Suprapubic skin (tissue), 4 donors: ENCODE measurements around the gene RFFL. TPM values are rescaled to one million over a fixed set of nuclear protein-coding genes. Genes with fewer than 3 reads are reported as not detected.

Experiments
- DNase-seq, 2 donors: peaks; one replicate each; pipeline ENCODE4 v3.0.0-alpha.2; 2019; ENCODE audit warnings: low spot score in 2 of 2
- H3K27ac ChIP-seq: fragments of 200-600 bp; sonication (generic); one replicate; pipeline ENCODE4 v1.5.1; 2019
- H3K27me3 ChIP-seq: fragments of 200-600 bp; sonication (generic); one replicate; pipeline ENCODE4 v1.5.1; 2019
- H3K36me3 ChIP-seq: fragments of 200-600 bp; sonication (generic); one replicate; pipeline ENCODE4 v1.5.1; 2019
- H3K4me1 ChIP-seq: fragments of 200-600 bp; sonication (generic); one replicate; pipeline ENCODE4 v1.5.1; 2019
- H3K4me3 ChIP-seq: fragments of 200-600 bp; sonication (generic); one replicate; pipeline ENCODE4 v1.5.1; 2019; ENCODE audit warnings: mild to moderate bottlenecking
- H3K9me3 ChIP-seq: fragments of 200-600 bp; sonication (generic); one replicate; pipeline ENCODE4 v1.5.1; 2019
- EP300 ChIP-seq: sonication (generic); formaldehyde crosslinking; IDR thresholded peaks from one replicate; pipeline ENCODE4 v1.6.1; 2017; ENCODE audit warnings: antibody characterized with exemption
- POLR2A ChIP-seq, 2 donors: fragments of 450-650 bp; IDR thresholded peaks; one replicate each; pipeline ENCODE4 v1.6.1; 2017; ENCODE audit warnings: antibody characterized with exemption in 2 of 2, mild to moderate bottlenecking in 2 of 2, moderate library complexity in 2 of 2
- POLR2AphosphoS5 ChIP-seq, 3 donors: sonication (generic); formaldehyde crosslinking; IDR thresholded peaks; one replicate each; pipeline ENCODE4 v1.6.1; 2017; ENCODE audit warnings: antibody characterized with exemption in 3 of 3
- WGBS: methylation state at CpG from one replicate; pipeline ENCODE4 v1.1.5; 2018; 5-methylcytosine and 5-hydroxymethylcytosine counted together
- total RNA-seq, 4 donors: library from RNA; depleted of rRNA; stranded (reverse); fragments of >200 nt; gene quantifications; one replicate each; pipeline ENCODE4 v1.1.0, GENCODE V29; 2016
- TF ChIP-seq, protein P1 (sequence below), 2 donors: fragments of 200-600 bp in 1 of 2; fragments of 450-650 bp in 1 of 2; sonication (generic) in 1 of 2; IDR thresholded peaks; one replicate each; pipeline ENCODE4 v1.5.1; 2016 to 2019; ENCODE audit warnings: antibody characterized with exemption in 2 of 2, mild to moderate bottlenecking in 1 of 2, moderate library complexity in 1 of 2

The RFFL gene
- total RNA-seq, 4 donors from 2014 or later: 12.8 to 24.0 (median 16.6) TPM

DNA sequence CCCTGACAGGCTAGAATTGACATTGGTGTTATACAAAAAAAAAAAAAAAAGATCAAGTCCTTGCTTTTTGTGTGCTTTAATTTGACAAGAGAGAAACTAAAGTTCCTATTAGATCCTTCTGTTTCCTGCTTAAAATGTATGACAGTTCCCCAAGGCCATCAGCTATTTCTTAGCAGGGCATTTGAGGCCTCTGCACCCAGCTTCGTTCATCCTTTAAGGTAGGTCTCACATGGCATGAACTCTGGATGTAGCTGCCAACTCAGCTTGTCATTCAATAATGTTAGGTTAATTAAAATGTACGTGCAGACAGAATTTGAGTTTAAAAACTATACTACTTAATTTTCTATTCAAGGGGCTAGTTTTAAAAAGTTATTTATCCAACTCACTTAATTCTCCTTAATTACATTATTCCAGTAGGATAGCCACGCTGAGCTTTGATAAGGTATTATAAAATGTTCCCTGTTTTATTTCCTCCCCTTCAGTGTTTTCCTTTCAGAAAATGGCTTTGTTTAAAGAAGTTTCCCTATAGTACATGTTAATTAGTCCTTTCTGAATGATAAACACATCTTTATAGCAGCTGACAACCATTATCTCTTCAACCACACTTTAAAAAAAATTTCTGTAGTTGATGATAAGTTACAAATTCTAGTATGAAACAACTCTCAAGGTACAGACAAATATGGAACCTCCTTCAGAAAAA, 1.2 kb upstream of the RFFL start:
- H3K4me3 ChIP-seq: no peak overlapping the region
- no peaks in the 10 kb centered on the region for H3K9me3 ChIP-seq
- H3K4me1 ChIP-seq: peaks cover 18% of the 10 kb centered on the region
- TF ChIP-seq, protein P1, sequence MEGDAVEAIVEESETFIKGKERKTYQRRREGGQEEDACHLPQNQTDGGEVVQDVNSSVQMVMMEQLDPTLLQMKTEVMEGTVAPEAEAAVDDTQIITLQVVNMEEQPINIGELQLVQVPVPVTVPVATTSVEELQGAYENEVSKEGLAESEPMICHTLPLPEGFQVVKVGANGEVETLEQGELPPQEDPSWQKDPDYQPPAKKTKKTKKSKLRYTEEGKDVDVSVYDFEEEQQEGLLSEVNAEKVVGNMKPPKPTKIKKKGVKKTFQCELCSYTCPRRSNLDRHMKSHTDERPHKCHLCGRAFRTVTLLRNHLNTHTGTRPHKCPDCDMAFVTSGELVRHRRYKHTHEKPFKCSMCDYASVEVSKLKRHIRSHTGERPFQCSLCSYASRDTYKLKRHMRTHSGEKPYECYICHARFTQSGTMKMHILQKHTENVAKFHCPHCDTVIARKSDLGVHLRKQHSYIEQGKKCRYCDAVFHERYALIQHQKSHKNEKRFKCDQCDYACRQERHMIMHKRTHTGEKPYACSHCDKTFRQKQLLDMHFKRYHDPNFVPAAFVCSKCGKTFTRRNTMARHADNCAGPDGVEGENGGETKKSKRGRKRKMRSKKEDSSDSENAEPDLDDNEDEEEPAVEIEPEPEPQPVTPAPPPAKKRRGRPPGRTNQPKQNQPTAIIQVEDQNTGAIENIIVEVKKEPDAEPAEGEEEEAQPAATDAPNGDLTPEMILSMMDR (IDR thresholded peaks at IDR 0.05): no peak
- TF ChIP-seq POLR2A (IDR thresholded peaks at IDR 0.05): no peak
- no peaks in the 10 kb centered on the region for H3K27me3 ChIP-seq
- H3K27ac ChIP-seq: peak overlapping the region; percentile 90
- DNase-seq: no peak
- WGBS: 64% methylated on average over 3 of the region's 3 CpGs
- no peaks in the 10 kb centered on the region for H3K36me3 ChIP-seq

DNA sequence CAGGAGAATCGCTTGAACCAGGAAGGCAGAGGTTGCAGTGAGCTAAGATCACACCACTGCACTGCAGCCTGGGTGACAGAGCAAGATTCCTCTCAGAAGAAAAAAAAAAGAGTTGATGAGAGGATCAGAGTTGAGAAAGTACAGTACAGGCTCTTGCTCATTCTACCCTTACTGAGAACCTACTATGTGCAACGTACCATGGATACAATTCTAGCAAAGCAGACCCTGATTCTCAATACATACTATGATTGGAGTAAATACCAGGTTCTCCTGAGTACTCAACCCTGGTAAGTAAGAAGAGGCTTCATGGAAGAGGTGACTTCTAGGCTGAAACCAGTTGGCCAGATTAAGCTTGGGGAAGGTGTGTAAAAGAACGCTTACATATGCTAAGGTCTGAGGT, 1.2 kb downstream of the RFFL start:
- peaks cover 24% of the 10 kb centered on the region for H3K4me1 ChIP-seq
- H3K4me3 ChIP-seq: no peak overlapping the region
- H3K27me3 ChIP-seq: no peaks in the 10 kb centered on the region
- H3K36me3 ChIP-seq: no peaks in the 10 kb centered on the region
- TF ChIP-seq, protein P1 (IDR thresholded peaks at IDR 0.05): no peak
- TF ChIP-seq POLR2A (IDR thresholded peaks at IDR 0.05): no peak
- no peak for TF ChIP-seq POLR2AphosphoS5 (IDR thresholded peaks at IDR 0.05)
- no peak overlapping the region for H3K27ac ChIP-seq
- no peak for DNase-seq
- 96% methylated on average over 3 of the region's 3 CpGs for WGBS
- no peaks in the 10 kb centered on the region for H3K9me3 ChIP-seq

DNA sequence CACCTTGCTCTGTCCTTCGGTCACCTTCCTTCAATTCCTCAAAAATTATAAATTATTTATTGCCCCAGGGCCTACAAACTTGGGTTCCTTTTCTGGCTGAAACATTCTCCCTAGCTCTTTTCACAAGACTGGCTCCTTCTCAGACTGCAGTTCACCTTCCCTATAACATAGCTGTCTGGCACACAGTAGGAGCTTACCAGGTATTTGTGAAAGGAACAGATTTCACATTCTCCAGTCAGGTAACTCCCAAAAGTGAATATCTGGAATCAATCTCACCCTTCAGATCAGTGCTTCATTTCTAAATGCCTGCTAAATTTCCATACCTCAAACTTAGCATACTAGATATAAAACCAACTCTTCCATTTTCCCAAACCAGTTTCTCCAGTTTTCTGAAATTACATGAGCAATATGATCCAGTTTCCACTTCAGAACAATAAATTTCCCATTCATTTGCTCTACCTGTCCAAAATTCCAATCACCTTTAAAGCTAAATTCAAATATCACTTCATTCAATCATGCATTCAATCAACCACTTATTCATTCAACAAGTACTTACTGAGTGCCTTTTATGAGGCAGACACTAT, 6.1 kb downstream of the RFFL start:
- no peak overlapping the region for H3K27ac ChIP-seq
- H3K9me3 ChIP-seq: no peaks in the 10 kb centered on the region
- 67% methylated on average over 1 of the region's 1 CpG for WGBS
- no peaks in the 10 kb centered on the region for H3K36me3 ChIP-seq
- TF ChIP-seq, protein P1 (IDR thresholded peaks at IDR 0.05): no peak
- TF ChIP-seq POLR2AphosphoS5 (IDR thresholded peaks at IDR 0.05) (no peak), POLR2A (IDR thresholded peaks at IDR 0.05) (no peak), EP300 (no peak)
- H3K4me3 ChIP-seq: no peak overlapping the region
- no peaks in the 10 kb centered on the region for H3K27me3 ChIP-seq
- no peak for DNase-seq
- H3K4me1 ChIP-seq: peaks cover 19% of the 10 kb centered on the region

DNA sequence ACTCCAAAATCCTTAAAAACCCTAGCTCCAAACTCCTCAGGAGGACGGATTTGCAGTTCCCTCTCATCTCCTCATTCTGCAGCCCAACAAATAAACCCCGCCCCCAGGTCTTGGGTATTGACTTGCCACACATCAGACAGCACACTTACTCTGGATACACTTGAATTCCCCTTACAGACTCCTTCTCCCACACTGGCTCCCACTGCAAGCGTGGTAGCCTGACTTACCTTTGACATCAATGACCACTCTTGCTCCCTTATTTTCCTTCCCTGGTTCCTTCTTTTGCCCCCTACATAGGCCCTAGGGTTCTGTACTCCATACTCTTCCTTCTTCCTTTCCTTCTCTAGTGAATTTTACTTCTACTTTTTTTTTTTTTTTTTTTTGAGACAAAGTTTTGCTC, 7.5 kb downstream of the RFFL start:
- TF ChIP-seq POLR2A (IDR thresholded peaks at IDR 0.05): no peak
- no peak for TF ChIP-seq EP300
- TF ChIP-seq, protein P1 (IDR thresholded peaks at IDR 0.05): no peak
- H3K27ac ChIP-seq: no peak overlapping the region
- no peaks in the 10 kb centered on the region for H3K36me3 ChIP-seq
- H3K4me1 ChIP-seq: peaks cover 34% of the 10 kb centered on the region
- H3K9me3 ChIP-seq: no peaks in the 10 kb centered on the region
- WGBS: 89% methylated on average over 3 of the region's 3 CpGs
- no peaks in the 10 kb centered on the region for H3K27me3 ChIP-seq
- no peak overlapping the region for H3K4me3 ChIP-seq
- DNase-seq: no peak

DNA sequence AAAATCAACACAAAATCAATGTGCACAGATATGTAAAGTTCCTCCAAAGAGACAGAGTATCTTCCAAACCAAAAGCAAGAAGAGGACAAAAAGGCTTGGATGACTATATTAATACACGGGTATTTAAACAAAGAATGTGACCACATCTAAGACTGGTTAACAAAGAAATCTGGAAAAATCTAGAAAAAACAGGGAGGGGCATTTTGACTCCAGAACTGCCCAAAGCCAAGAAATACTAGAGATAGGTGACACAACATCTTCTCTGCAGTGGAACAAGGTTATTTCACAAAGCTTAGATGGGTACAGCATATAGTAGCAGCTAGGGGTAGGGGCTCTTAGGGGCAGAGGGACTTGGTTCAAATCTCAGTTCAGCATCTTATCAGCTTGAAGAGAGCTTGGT, 10.3 kb downstream of the RFFL start:
- no peaks in the 10 kb centered on the region for H3K9me3 ChIP-seq
- H3K4me1 ChIP-seq: peaks cover 36% of the 10 kb centered on the region
- no peaks in the 10 kb centered on the region for H3K36me3 ChIP-seq
- TF ChIP-seq, protein P1 (IDR thresholded peaks at IDR 0.05): no peak
- TF ChIP-seq POLR2A (IDR thresholded peaks at IDR 0.05): no peak
- no peak for TF ChIP-seq EP300
- TF ChIP-seq POLR2AphosphoS5 (IDR thresholded peaks at IDR 0.05): no peak
- WGBS: 89% methylated on average over 1 of the region's 1 CpG
- no peaks in the 10 kb centered on the region for H3K27me3 ChIP-seq
- no peak overlapping the region for H3K4me3 ChIP-seq
- no peak overlapping the region for H3K27ac ChIP-seq
- DNase-seq: no peak
